Measurements from ENCODE around the gene MTFR1L. TPM values are rescaled to one million over a fixed set of nuclear protein-coding genes. Genes with fewer than 3 reads are reported as not detected.

MTFR1L gene
- total and polyA plus RNA-seq, 9 of the 15 experiments (the other 6 are each of a cell fraction or from before 2014, with no cell fraction given) = 41.4 to 98.5 (median 53.7) TPM

DNA sequence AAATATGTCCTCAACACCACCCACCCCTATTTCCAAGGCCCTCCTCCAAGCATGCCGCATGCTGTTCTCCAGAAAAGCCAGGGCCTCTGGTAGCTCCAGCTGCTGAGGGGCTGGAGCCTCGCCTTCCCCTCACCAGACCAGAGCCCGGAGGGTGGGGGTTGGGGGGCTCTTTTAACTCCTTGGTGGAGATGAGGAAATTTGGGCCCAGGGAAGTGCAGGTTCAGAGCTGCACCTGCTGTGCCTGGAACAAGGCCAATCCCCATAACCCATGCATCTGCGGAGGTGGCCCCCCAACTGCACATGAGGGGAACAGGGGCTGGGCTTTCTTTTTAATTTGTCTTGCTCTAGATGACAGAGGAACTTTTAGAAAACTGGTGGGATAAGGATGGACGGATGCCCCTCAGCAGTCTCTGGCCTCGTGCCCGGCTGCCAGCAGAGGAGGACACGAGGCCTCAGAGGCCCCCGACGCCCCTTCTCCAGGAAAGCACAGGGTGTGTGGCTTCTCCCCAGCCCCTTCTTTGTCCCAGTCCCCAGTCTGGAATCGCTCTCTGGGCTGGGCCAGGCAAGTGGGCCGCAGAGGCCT, 20.3 kb upstream of the MTFR1L start (continued):
- TF ChIP-seq, protein P1, sequence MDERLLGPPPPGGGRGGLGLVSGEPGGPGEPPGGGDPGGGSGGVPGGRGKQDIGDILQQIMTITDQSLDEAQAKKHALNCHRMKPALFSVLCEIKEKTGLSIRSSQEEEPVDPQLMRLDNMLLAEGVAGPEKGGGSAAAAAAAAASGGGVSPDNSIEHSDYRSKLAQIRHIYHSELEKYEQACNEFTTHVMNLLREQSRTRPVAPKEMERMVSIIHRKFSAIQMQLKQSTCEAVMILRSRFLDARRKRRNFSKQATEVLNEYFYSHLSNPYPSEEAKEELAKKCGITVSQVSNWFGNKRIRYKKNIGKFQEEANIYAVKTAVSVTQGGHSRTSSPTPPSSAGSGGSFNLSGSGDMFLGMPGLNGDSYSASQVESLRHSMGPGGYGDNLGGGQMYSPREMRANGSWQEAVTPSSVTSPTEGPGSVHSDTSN (CRISPR knock-in tag; IDR thresholded peaks at IDR 0.05; ENCODE audit: low read depth) = no peak
- TF ChIP-seq, protein P1 (tag; conservative IDR thresholded peaks at IDR 0.05; ENCODE audit: low read depth) = no peak
- TF ChIP-seq TGIF2 (CRISPR knock-in tag; IDR thresholded peaks at IDR 0.05) (no peak), PHB2 (IDR thresholded peaks at IDR 0.05; ENCODE audit: low read depth) (no peak), ZNF584 (CRISPR knock-in tag; IDR thresholded peaks at IDR 0.05; ENCODE audit: low read depth) (no peak), HNRNPUL1 (IDR thresholded peaks at IDR 0.05; ENCODE audit: low read length) (no peak), MYC (IDR thresholded peaks at IDR 0.05; ENCODE audit: low read depth, low read length) (no peak), MYC (CRISPR knock-in tag; IDR thresholded peaks at IDR 0.05; ENCODE audit: borderline replicate concordance, low read depth) (no peak), KDM1A (IDR thresholded peaks at IDR 0.05) (no peak), NCOA6 (IDR thresholded peaks at IDR 0.05) (no peak), SRF (CRISPR knock-in tag; IDR thresholded peaks at IDR 0.05) (no peak), SMARCA4 (IDR thresholded peaks at IDR 0.05) (no peak), POLR2H (tag; IDR thresholded peaks at IDR 0.05; ENCODE audit: low read depth) (no peak), FOXJ2 (tag; IDR thresholded peaks at IDR 0.05) (no peak), SETDB1 (IDR thresholded peaks at IDR 0.05; ENCODE audit: low read length) (no peak), ZC3H8 (IDR thresholded peaks at IDR 0.05) (no peak), NR3C1 (CRISPR knock-in tag; IDR thresholded peaks at IDR 0.05) (no peak), ZNF174 (CRISPR knock-in tag; IDR thresholded peaks at IDR 0.05) (no peak), CTBP1 (IDR thresholded peaks at IDR 0.05; ENCODE audit: borderline replicate concordance) (no peak), CREM (IDR thresholded peaks at IDR 0.05; ENCODE audit: low read depth) (no peak), ZNF431 (CRISPR knock-in tag; IDR thresholded peaks at IDR 0.05) (no peak), ZNF79 (CRISPR knock-in tag; IDR thresholded peaks at IDR 0.05; ENCODE audit: low read depth) (no peak)
- TF ChIP-seq, protein P2, sequence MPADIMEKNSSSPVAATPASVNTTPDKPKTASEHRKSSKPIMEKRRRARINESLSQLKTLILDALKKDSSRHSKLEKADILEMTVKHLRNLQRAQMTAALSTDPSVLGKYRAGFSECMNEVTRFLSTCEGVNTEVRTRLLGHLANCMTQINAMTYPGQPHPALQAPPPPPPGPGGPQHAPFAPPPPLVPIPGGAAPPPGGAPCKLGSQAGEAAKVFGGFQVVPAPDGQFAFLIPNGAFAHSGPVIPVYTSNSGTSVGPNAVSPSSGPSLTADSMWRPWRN (IDR thresholded peaks at IDR 0.05; ENCODE audit: low read depth) = no peak
- TF ChIP-seq, protein P3, sequence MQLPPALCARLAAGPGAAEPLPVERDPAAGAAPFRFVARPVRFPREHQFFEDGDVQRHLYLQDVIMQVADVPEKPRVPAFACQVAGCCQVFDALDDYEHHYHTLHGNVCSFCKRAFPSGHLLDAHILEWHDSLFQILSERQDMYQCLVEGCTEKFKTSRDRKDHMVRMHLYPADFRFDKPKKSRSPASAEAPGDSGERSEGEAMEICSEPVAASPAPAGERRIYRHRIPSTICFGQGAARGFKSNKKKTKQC (CRISPR knock-in tag; IDR thresholded peaks at IDR 0.05) = 0 out of 2 replicates have a peak, but pooled peaks have one; percentile 37
- TF ChIP-seq, protein P4, sequence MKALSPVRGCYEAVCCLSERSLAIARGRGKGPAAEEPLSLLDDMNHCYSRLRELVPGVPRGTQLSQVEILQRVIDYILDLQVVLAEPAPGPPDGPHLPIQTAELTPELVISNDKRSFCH (CRISPR knock-in tag; IDR thresholded peaks at IDR 0.05) = no peak
- TF ChIP-seq, protein P4 (tag; IDR thresholded peaks at IDR 0.05) = 0 out of 2 replicates have a peak, but pooled peaks have one; percentile 32
- TF ChIP-seq, protein P5, sequence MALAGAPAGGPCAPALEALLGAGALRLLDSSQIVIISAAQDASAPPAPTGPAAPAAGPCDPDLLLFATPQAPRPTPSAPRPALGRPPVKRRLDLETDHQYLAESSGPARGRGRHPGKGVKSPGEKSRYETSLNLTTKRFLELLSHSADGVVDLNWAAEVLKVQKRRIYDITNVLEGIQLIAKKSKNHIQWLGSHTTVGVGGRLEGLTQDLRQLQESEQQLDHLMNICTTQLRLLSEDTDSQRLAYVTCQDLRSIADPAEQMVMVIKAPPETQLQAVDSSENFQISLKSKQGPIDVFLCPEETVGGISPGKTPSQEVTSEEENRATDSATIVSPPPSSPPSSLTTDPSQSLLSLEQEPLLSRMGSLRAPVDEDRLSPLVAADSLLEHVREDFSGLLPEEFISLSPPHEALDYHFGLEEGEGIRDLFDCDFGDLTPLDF (CRISPR knock-in tag; IDR thresholded peaks at IDR 0.05) = no peak
